SU-DHL-6 (cell line): ENCODE results near the gene HSPA1B.

ENCODE experiments used
- H2AFZ ChIP-seq: fragments of 200-600 bp; sonication (generic); 2 replicates; pipeline ENCODE4 v1.6.1; 2014; ENCODE audit warnings: low read depth, mild to moderate bottlenecking, moderate library complexity, mixed read lengths, antibody characterized with exemption, low read length; ENCODE audit not compliant: severe bottlenecking
- H3F3A ChIP-seq: fragments of 200-600 bp; shearing (Covaris generic); 2 replicates; pipeline ENCODE4 v1.6.0; 2016; ENCODE audit warnings: antibody characterized with exemption, mild to moderate bottlenecking; ENCODE audit not compliant: insufficient read depth
- H3K27ac ChIP-seq: fragments of 200-600 bp; sonication (generic); 2 replicates; pipeline ENCODE4 v1.5.1; 2016; ENCODE audit warnings: low read depth, mild to moderate bottlenecking, low read length, moderate library complexity, mixed read lengths
- H3K27me3 ChIP-seq: fragments of 200-600 bp; sonication (generic), shearing (Covaris generic); 2 replicates; pipeline ENCODE4 v1.6.0; 2014; ENCODE audit warnings: mild to moderate bottlenecking, low read length
- H3K36me3 ChIP-seq: fragments of 200-600 bp; sonication (generic); 2 replicates; pipeline ENCODE4 v1.6.1; 2014; ENCODE audit warnings: mild to moderate bottlenecking, low read length, mixed read lengths
- H3K4me2 ChIP-seq: fragments of 300-600, 200-600 bp; shearing (Covaris generic), sonication (generic); 2 replicates; pipeline ENCODE4 v1.6.0; 2014; ENCODE audit warnings: low read length, low read depth, mild to moderate bottlenecking; ENCODE audit not compliant: poor library complexity, severe bottlenecking
- H3K4me3 ChIP-seq: fragments of 200-600 bp; sonication (generic); 2 replicates; pipeline ENCODE4 v1.5.1; 2014; ENCODE audit warnings: antibody characterized with exemption, low read length, mild to moderate bottlenecking, mixed read lengths; ENCODE audit not compliant: insufficient read depth, poor library complexity, severe bottlenecking
- H3K79me2 ChIP-seq: fragments of 200-600 bp; sonication (generic); 2 replicates; pipeline ENCODE4 v1.6.1; 2014; ENCODE audit warnings: mild to moderate bottlenecking, low read length, moderate library complexity; ENCODE audit not compliant: insufficient read depth
- H3K9ac ChIP-seq: fragments of 200-600 bp; sonication (generic); 2 replicates; pipeline ENCODE4 v1.7.0; 2014; ENCODE audit warnings: mild to moderate bottlenecking, low read length
- H3K9me2 ChIP-seq: fragments of 200-600 bp; sonication (generic); replicated peaks from 2 replicates; pipeline ENCODE4 v1.6.1; 2014; ENCODE audit warnings: low read length; ENCODE audit not compliant: insufficient read depth
- H3K9me3 ChIP-seq: fragments of 200-600 bp; sonication (generic); 2 replicates; pipeline ENCODE4 v1.6.1; 2014; ENCODE audit warnings: low read length, mixed read lengths; ENCODE audit not compliant: insufficient read depth
- H4K20me1 ChIP-seq: fragments of 200-600 bp; sonication (generic); 2 replicates; pipeline ENCODE4 v1.6.1; 2014; ENCODE audit warnings: low read depth, mild to moderate bottlenecking, antibody characterized with exemption, low read length, moderate library complexity, mixed read lengths
- EZH2phosphoT487 ChIP-seq: fragments of 200-600 bp; sonication (generic), shearing (Covaris generic); conservative IDR thresholded peaks from 2 replicates; pipeline ENCODE4 v1.6.1; 2018; ENCODE audit warnings: mild to moderate bottlenecking, antibody characterized with exemption, low read length, moderate library complexity, mixed read lengths
- TF ChIP-seq, protein P1 (sequence below): fragments of 200-600 bp; sonication (generic); IDR thresholded peaks from one replicate; pipeline ENCODE4 v1.5.1; 2017; ENCODE audit warnings: antibody characterized with exemption, mild to moderate bottlenecking, low read length, moderate library complexity; ENCODE audit not compliant: insufficient read depth, poor library complexity, severe bottlenecking

HSPA1B gene

DNA sequence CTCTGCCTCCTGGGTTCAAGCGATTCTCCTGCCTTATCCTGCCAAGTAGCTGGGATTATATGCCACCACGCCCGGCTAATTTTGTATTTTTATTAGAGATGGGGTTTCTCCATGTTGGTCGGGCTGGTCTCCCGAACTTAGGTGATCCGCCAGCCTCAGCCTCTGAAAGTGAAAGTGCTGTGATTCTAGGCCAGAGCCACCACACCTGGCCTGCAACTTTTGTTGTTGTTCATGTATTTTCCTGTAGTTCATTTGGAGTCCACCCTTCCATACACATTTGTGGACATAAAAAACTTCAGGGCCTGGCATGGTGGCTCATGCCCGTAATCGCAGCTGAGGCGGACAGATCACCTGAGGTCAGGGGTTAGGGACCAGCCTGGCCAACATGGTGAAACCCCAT is 14.5 kb downstream of the HSPA1B start:
- peaks cover 33% of the 10 kb centered on the region for H3K36me3 ChIP-seq
- H3K79me2 ChIP-seq: peaks cover 15% of the 10 kb centered on the region
- H3K9me3 ChIP-seq: no peaks in the 10 kb centered on the region
- H3K4me3 ChIP-seq: no peak overlapping the region
- no peak for TF ChIP-seq EZH2phosphoT487
- TF ChIP-seq, protein P1, sequence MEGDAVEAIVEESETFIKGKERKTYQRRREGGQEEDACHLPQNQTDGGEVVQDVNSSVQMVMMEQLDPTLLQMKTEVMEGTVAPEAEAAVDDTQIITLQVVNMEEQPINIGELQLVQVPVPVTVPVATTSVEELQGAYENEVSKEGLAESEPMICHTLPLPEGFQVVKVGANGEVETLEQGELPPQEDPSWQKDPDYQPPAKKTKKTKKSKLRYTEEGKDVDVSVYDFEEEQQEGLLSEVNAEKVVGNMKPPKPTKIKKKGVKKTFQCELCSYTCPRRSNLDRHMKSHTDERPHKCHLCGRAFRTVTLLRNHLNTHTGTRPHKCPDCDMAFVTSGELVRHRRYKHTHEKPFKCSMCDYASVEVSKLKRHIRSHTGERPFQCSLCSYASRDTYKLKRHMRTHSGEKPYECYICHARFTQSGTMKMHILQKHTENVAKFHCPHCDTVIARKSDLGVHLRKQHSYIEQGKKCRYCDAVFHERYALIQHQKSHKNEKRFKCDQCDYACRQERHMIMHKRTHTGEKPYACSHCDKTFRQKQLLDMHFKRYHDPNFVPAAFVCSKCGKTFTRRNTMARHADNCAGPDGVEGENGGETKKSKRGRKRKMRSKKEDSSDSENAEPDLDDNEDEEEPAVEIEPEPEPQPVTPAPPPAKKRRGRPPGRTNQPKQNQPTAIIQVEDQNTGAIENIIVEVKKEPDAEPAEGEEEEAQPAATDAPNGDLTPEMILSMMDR: no peak
- H2AFZ ChIP-seq: no peak overlapping the region
- H4K20me1 ChIP-seq: peaks cover 16% of the 10 kb centered on the region
- H3K27me3 ChIP-seq: no peaks in the 10 kb centered on the region
- no peak overlapping the region for H3K27ac ChIP-seq
- H3F3A ChIP-seq: peaks cover 76% of the 10 kb centered on the region
- H3K4me2 ChIP-seq: no peak overlapping the region
- no peak overlapping the region for H3K9ac ChIP-seq
- no peaks in the 10 kb centered on the region for H3K9me2 ChIP-seq

DNA sequence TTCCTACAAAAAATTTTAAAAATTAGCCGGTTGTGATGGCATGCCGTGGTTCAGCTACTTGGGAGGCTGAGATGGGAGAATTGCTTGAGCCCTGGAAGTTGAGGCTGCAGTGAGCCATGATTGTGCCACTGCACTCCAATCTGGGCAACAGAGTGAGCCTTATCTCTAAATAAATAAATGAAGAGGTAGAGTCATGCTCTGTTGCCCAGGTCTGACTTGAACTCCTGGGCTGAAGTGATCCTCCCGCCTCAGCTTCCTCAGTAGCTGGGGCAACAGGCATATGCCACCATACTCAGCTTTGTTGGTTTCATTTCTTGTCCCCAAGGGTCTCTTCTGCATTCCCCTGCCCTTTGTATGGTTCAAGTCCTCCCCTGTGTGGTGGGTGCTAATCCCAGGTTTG is 17.0 kb downstream of the HSPA1B start:
- H3F3A ChIP-seq: peaks cover 55% of the 10 kb centered on the region
- no peak overlapping the region for H3K27ac ChIP-seq
- H3K36me3 ChIP-seq: peaks cover 12% of the 10 kb centered on the region
- H3K9ac ChIP-seq: no peak overlapping the region
- no peak overlapping the region for H3K4me3 ChIP-seq
- H3K9me2 ChIP-seq: no peaks in the 10 kb centered on the region
- H3K9me3 ChIP-seq: no peaks in the 10 kb centered on the region
- TF ChIP-seq, protein P1: no peak
- no peak for TF ChIP-seq EZH2phosphoT487
- no peaks in the 10 kb centered on the region for H4K20me1 ChIP-seq
- H3K79me2 ChIP-seq: no peaks in the 10 kb centered on the region
- H3K27me3 ChIP-seq: no peaks in the 10 kb centered on the region
- no peak overlapping the region for H2AFZ ChIP-seq
- H3K4me2 ChIP-seq: no peak overlapping the region

DNA sequence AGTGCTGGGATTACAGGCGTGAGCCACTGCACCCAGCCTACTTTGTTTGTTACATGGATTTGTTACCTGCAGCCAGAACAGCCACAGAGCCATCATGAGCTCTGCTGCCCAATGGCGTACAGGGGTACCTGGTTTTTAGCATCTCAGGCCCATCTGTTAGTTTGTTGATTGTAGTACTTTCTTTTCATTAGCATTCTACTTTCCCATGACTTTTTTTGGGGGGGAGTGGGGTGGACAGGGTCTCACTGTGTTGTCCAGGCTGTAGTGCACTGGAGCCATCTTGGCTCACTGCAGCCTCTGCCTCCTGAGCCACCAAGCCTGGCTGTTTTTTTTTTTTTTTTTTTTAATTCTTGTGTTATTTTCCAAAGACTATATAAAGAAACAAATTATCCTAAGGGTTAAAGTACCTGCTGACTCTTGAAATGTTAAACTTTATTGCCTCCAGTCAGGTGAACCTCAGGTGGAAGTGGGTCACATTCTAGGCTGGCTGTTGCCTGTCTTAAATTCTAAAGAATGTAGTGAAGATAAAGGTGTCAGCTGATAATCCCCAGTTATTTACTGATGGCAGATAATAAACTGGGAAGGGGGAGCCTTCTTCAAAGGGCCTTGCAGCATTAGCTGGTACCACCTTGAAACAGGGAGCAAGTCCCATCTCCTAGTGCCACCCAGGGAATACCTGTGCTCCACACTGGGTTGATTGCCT is 19.9 kb downstream of the HSPA1B start:
- no peaks in the 10 kb centered on the region for H4K20me1 ChIP-seq
- H3K36me3 ChIP-seq: no peaks in the 10 kb centered on the region
- H3K4me2 ChIP-seq: no peak overlapping the region
- no peak overlapping the region for H3K4me3 ChIP-seq
- peaks cover 26% of the 10 kb centered on the region for H3F3A ChIP-seq
- no peak overlapping the region for H3K27ac ChIP-seq
- TF ChIP-seq, protein P1: no peak
- TF ChIP-seq EZH2phosphoT487: no peak
- H3K27me3 ChIP-seq: no peaks in the 10 kb centered on the region
- no peak overlapping the region for H3K9ac ChIP-seq
- no peak overlapping the region for H2AFZ ChIP-seq
- no peaks in the 10 kb centered on the region for H3K79me2 ChIP-seq
- no peaks in the 10 kb centered on the region for H3K9me2 ChIP-seq
- no peaks in the 10 kb centered on the region for H3K9me3 ChIP-seq
